A549 (cell line): Measurements from ENCODE around the gene HNRNPA0. TPM values are rescaled to one million over a fixed set of nuclear protein-coding genes. Genes with fewer than 3 reads are reported as not detected.

Experiments
- ATAC-seq, 2 experiments: fragments of 200-7000 bp in 1 of 2; fragments of >200 bp in 1 of 2; cut with Nextera tagmentation in 1 of 2; cut with Tn5 transposase in 1 of 2; 3 replicates each; pipeline versions ENCODE4 v1.8.0 to v1.9.1; 2018 to 2020; ENCODE audit warnings: mild to moderate bottlenecking in 1 of 2, moderate library complexity in 1 of 2
- CTCF ChIA-PET: fragments of 300-600 bp; sonication (Branson Sonifier 250); formaldehyde crosslinking; extraction: SDS; loops from one replicate; lab custom pipeline; 2021; ENCODE audit warnings: antibody characterized with exemption, inconsistent platforms; lab: Yijun Ruan, JAX
- POLR2A ChIA-PET: fragments of 350-600 bp; formaldehyde crosslinking; extraction: SDS; loops from one replicate; lab custom pipeline; 2021; ENCODE audit warnings: antibody characterized with exemption, inconsistent platforms; lab: Yijun Ruan, JAX
- DNase-seq, 2 experiments: peaks; one replicate each; pipeline versions ENCODE4 v3.0.0 to v3.0.0-alpha.2; 2011 to 2016; ENCODE audit warnings: low read depth in 1 of 2, low spot score in 1 of 2
- FAIRE-seq: peaks from 2 replicates; lab custom pipeline; 2011; peaks lifted over from hg19 to GRCh38; lab: Jason Lieb, UNC
- H3K27ac ChIP-seq, 2 experiments: fragments of >200 bp; sonication (Bioruptor Twin); formaldehyde crosslinking; 3 replicates each; pipeline ENCODE4 v1.5.1; 2016 to 2017
- H3K4me1 ChIP-seq: fragments of >200 bp; sonication (Bioruptor Twin); formaldehyde crosslinking; 3 replicates; pipeline ENCODE4 v1.6.1; 2016
- H3K4me2 ChIP-seq: fragments of >200 bp; sonication (Bioruptor Twin); formaldehyde crosslinking; 3 replicates; pipeline ENCODE4 v1.6.1; 2016
- H3K4me3 ChIP-seq: fragments of >200 bp; sonication (Bioruptor Twin); formaldehyde crosslinking; 3 replicates; pipeline ENCODE4 v1.5.1; 2016
- H3K9me3 ChIP-seq: fragments of >200 bp; sonication (Bioruptor Twin); formaldehyde crosslinking; 3 replicates; pipeline ENCODE4 v1.6.1; 2016
- ATOH8 ChIP-seq: fragments of 250-450 bp; sonication (Bioruptor Pico); IDR thresholded peaks from 2 replicates; pipeline ENCODE4 v1.5.0; 2020; ENCODE audit warnings: low read depth, mild to moderate bottlenecking, moderate library complexity
- BHLHE40 ChIP-seq: IDR thresholded peaks from 2 replicates; pipeline ENCODE4 v1.6.1; 2012; ENCODE audit warnings: low read depth, low read length, inconsistent platforms
- CEBPB ChIP-seq, 2 experiments: fragments of >200 bp in 1 of 2; sonication (Bioruptor Twin) in 1 of 2; formaldehyde crosslinking in 1 of 2; IDR thresholded peaks; 2 replicates each; pipeline ENCODE4 v1.6.1; 2012 to 2016
- CHD2 ChIP-seq: fragments of 150-350 bp; IDR thresholded peaks from 2 replicates; pipeline ENCODE4 v1.6.1; 2014; ENCODE audit warnings: low read length; ENCODE audit not compliant: partially characterized antibody
- EP300 ChIP-seq, 2 experiments: fragments of >200 bp; sonication (Bioruptor Twin); formaldehyde crosslinking; IDR thresholded peaks; 2 replicates in 1 of 2; 3 replicates in 1 of 2; pipeline ENCODE4 v1.6.1; 2016 to 2017
- FOSB ChIP-seq: fragments of 250-450 bp; sonication (Bioruptor Pico); IDR thresholded peaks from 2 replicates; pipeline ENCODE4 v1.5.0; 2020; ENCODE audit warnings: mild to moderate bottlenecking, moderate library complexity
- HDAC2 ChIP-seq: fragments of 200-600 bp; sonication (generic); IDR thresholded peaks from 2 replicates; pipeline ENCODE4 v1.6.1; 2016
- HEYL ChIP-seq: fragments of 250-450 bp; sonication (Bioruptor Pico); IDR thresholded peaks from 2 replicates; pipeline ENCODE4 v1.8.0; 2021; ENCODE audit warnings: mild to moderate bottlenecking, moderate library complexity
- HMGXB4 ChIP-seq: fragments of 250-450 bp; sonication (Bioruptor Pico); IDR thresholded peaks from 2 replicates; pipeline ENCODE4 v1.5.0; 2021; ENCODE audit warnings: mild to moderate bottlenecking, moderate library complexity, borderline replicate concordance
- KDM1A ChIP-seq: fragments of 200-600 bp; sonication (generic); IDR thresholded peaks from 2 replicates; pipeline ENCODE4 v1.6.1; 2016; ENCODE audit warnings: low read depth, mild to moderate bottlenecking
- MYC ChIP-seq: IDR thresholded peaks from 2 replicates; pipeline ENCODE4 v1.6.1; 2012; ENCODE audit warnings: mild to moderate bottlenecking, inconsistent platforms, low read length, improper control_type of control experiment, borderline replicate concordance
- NFE2L2 ChIP-seq: fragments of 150-350 bp; conservative IDR thresholded peaks from 2 replicates; pipeline ENCODE4 v1.6.1; 2014; ENCODE audit warnings: low read length
- PBX3 ChIP-seq: IDR thresholded peaks from 2 replicates; pipeline ENCODE4 v1.6.1; 2012
- POLR2AphosphoS2 ChIP-seq: conservative IDR thresholded peaks from 2 replicates; pipeline ENCODE4 v1.6.1; 2012; ENCODE audit warnings: low read length, improper control_type of control experiment, inconsistent platforms
- RAD21 ChIP-seq, 2 experiments: fragments of >200 bp in 1 of 2; sonication (Bioruptor Twin) in 1 of 2; formaldehyde crosslinking in 1 of 2; IDR thresholded peaks in 1 of 2; conservative IDR thresholded peaks in 1 of 2; 2 replicates in 1 of 2; 3 replicates in 1 of 2; pipeline ENCODE4 v1.6.1; 2012 to 2018; ENCODE audit warnings: inconsistent platforms in 1 of 2
- RCOR1 ChIP-seq: fragments of 150-350 bp; IDR thresholded peaks from 2 replicates; pipeline ENCODE4 v1.6.1; 2014; ENCODE audit warnings: antibody characterized with exemption, low read length, low read depth
- REST ChIP-seq: fragments of 200-600 bp; sonication (generic); IDR thresholded peaks from 2 replicates; pipeline ENCODE4 v1.6.1; 2016; ENCODE audit warnings: antibody characterized with exemption, mild to moderate bottlenecking, moderate library complexity
- SMC3 ChIP-seq: fragments of >200 bp; sonication (Bioruptor Twin); formaldehyde crosslinking; IDR thresholded peaks from 3 replicates; pipeline ENCODE4 v1.6.1; 2018; ENCODE audit warnings: inconsistent platforms
- TP53 ChIP-seq: fragments of 250-450 bp; sonication (Bioruptor Pico); IDR thresholded peaks from 2 replicates; pipeline ENCODE4 v1.5.0; 2021; ENCODE audit warnings: mild to moderate bottlenecking, moderate library complexity
- ZC3H11A ChIP-seq: fragments of 450-650 bp; IDR thresholded peaks from 2 replicates; pipeline ENCODE4 v1.6.1; 2014; ENCODE audit warnings: antibody characterized with exemption, mild to moderate bottlenecking
- WGBS: methylation state at CpG from one replicate; pipeline ENCODE4 v1.1.6; 2017; ENCODE audit errors: missing lambda C conversion rate; 5-methylcytosine and 5-hydroxymethylcytosine counted together
- polyA plus RNA-seq, 4 experiments: library from polyadenylated mRNA; depleted of rRNA in 3 of 4; stranded (reverse); fragments of >200 nt; fragmentation: RNase III in 1 of 4; extraction: RNeasy Plus Mini Kit Qiagen cat#74134 plus additional on column Dnase treatment in 1 of 4; gene quantifications; 2 replicates in 3 of 4; 3 replicates in 1 of 4; pipeline ENCODE4 v1.2.3, GENCODE V29; 2011 to 2017

The HNRNPA0 gene
- polyA plus RNA-seq, 2 of the 4 experiments (the other 2 are of a cell fraction) = 17.0 to 49.4 TPM

- no peak for DNase-seq
- POLR2A ChIA-PET = no interaction called here
- Histone ChIP-seq H3K4me1 (no peaks in the 10 kb centered on the region), H3K4me2 (no peak overlapping the region), H3K9me3 (no peaks in the 10 kb centered on the region), H3K27ac (no peak overlapping the region), H3K4me3 (no peak overlapping the region)
- CTCF ChIA-PET = interaction anchor here (1.0 to 3.9 kb wide), 3 partner anchors 11 to 101 kb away, joined by 3 to 36 read pairs (median 3); no protein-coding TSS in a partner anchor
- 39% methylated on average over 3 of the region's 3 CpGs for WGBS
- no peak for FAIRE-seq
- TF ChIP-seq EP300 (IDR thresholded peaks at IDR 0.05) = no peak
- no peak for TF ChIP-seq CEBPB (IDR thresholded peaks at IDR 0.05)
- no peak for TF ChIP-seq HMGXB4 (CRISPR knock-in tag)
- no peak for TF ChIP-seq NFE2L2
- TF ChIP-seq PBX3 = no peak
- no peak for TF ChIP-seq ZC3H11A
- no peak for TF ChIP-seq MYC
- TF ChIP-seq TP53 (CRISPR knock-in tag) = no peak
- no peak for TF ChIP-seq ATOH8 (CRISPR knock-in tag)
- TF ChIP-seq RAD21 (conservative IDR thresholded peaks at IDR 0.05 in 1 of 2, IDR thresholded peaks at IDR 0.05 in 1 of 2) = no peak
- TF ChIP-seq CHD2 = no peak
- TF ChIP-seq BHLHE40 = no peak
- no peak for TF ChIP-seq HEYL (CRISPR knock-in tag)
- TF ChIP-seq HDAC2 = no peak
- no peak for TF ChIP-seq RCOR1
- TF ChIP-seq REST = no peak
- TF ChIP-seq KDM1A = no peak
- no peak for TF ChIP-seq FOSB (CRISPR knock-in tag)
- no peak for TF ChIP-seq SMC3
- no peak for TF ChIP-seq POLR2AphosphoS2
- ATAC-seq = no peak
Measured at GRCh38 chr5:137731176-137731575, 23.0 kb downstream of the HNRNPA0 start.

GRCh38 chr5:137730336-137730735 lies 23.8 kb downstream of the HNRNPA0 start:
- no peak for ATAC-seq
- no peak for TF ChIP-seq EP300 (IDR thresholded peaks at IDR 0.05)
- FAIRE-seq = no peak
- no peak for DNase-seq
- ChIA-PET CTCF (interaction anchor here (1.4 to 3.9 kb wide), 2 partner anchors 12 to 100 kb away, joined by 3 to 36 read pairs; no protein-coding TSS in a partner anchor), POLR2A (no interaction called here)
- no peaks in the 10 kb centered on the region for H3K9me3 ChIP-seq
- no peak overlapping the region for H3K4me2 ChIP-seq
- no peaks in the 10 kb centered on the region for H3K4me1 ChIP-seq
- H3K27ac ChIP-seq = no peak overlapping the region
- H3K4me3 ChIP-seq = no peak overlapping the region
